Measurements from ENCODE around the gene MTA1.

Gene MTA1

DNA sequence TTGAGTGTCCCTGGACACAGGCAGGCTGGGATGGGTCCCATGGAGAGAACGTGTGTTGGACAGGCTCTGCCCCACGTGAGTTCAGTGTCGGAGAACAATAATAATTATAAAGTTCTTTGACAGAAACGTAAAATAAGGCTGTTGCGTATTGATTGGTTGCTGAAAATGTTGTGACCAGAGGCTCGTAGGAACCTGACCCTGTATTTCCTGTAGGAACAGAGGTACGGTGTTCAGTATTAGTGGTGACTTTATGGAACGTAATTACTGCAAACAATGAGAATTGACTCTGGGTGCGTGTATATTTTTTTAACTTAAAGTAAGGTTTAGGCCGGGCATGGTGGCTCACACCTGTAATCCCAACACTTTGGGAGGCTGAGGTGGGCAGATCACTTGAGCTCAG lies 7.8 kb downstream of the MTA1 start:
- DNase-seq (ENCODE audit: insufficient read length, low spot score) (no peak), FAIRE-seq (no peak)
- TF ChIP-seq, protein P1, sequence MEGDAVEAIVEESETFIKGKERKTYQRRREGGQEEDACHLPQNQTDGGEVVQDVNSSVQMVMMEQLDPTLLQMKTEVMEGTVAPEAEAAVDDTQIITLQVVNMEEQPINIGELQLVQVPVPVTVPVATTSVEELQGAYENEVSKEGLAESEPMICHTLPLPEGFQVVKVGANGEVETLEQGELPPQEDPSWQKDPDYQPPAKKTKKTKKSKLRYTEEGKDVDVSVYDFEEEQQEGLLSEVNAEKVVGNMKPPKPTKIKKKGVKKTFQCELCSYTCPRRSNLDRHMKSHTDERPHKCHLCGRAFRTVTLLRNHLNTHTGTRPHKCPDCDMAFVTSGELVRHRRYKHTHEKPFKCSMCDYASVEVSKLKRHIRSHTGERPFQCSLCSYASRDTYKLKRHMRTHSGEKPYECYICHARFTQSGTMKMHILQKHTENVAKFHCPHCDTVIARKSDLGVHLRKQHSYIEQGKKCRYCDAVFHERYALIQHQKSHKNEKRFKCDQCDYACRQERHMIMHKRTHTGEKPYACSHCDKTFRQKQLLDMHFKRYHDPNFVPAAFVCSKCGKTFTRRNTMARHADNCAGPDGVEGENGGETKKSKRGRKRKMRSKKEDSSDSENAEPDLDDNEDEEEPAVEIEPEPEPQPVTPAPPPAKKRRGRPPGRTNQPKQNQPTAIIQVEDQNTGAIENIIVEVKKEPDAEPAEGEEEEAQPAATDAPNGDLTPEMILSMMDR (IDR thresholded peaks at IDR 0.05; ENCODE audit: insufficient read depth, missing control alignments) = no peak

DNA sequence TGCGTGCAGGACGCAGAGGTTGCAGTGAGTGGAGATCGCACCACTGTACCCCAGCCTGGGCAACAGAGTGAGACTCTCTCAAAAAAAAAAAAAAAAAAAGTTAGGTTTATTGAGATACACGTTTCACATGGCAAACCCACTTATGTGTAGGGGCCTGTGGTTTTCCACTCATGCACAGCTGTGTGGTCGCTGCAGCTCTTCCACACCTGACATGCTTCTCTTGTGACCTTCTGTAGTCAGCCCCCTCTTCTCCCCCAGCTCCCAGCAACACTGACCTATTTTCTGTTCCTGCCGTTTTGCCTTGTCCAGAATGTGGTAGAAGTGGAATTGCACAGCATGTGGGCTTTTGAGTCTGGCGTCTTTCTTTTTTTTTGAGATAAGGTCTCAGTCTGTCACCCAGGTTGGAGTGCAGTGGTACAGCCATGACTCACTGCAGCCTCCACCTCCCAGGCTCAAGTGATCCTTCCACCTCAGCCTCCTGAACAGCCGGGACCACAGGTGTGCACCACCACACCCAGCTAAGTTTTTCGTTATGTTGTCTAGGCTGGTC lies 8.4 kb downstream of the MTA1 start:
- TF ChIP-seq, protein P1 (IDR thresholded peaks at IDR 0.05; ENCODE audit: insufficient read depth, missing control alignments) = no peak
- FAIRE-seq (no peak), DNase-seq (ENCODE audit: insufficient read length, low spot score) (no peak)

DNA sequence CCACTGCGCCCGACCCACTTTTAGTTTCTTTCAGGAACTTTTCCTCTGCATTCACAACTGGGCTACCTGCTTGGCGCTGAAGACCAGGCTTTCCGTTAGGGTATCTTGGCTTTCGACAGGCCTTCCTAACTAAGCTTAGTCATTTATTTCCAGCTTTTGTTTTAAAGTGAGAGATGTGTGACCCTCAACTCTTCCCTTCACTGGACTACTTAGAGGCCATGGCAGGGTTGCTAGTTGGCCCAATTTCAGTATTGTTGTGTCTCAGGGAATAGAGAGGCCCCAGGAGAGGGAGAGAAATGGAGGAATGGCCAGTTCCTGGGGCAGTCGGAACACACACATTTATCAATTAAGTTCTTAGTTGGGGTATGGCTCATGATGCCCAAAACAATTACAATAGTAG lies 10.4 kb downstream of the MTA1 start:
- TF ChIP-seq, protein P1 (IDR thresholded peaks at IDR 0.05; ENCODE audit: insufficient read depth, missing control alignments) = no peak
- FAIRE-seq (no peak), DNase-seq (ENCODE audit: insufficient read length, low spot score) (no peak)

DNA sequence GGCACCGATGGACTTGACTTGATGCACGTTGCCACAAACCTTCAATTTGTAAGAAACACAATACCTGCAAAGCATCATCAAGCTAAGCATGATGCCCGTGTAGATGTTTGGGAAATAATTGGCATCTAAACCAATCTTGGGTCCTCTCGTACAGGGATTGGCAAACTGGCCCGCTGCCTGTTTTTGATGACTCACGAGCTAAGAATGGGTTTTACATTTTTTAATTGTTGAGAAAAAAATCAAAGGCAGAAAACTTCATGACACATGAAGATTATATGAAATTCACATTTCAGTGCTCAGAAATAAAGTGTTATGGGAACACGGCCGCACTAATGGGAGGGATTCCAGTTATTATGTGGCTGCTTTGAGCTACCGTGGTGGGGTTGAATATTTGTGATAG lies 10.9 kb downstream of the MTA1 start:
- DNase-seq (ENCODE audit: insufficient read length, low spot score) (no peak), FAIRE-seq (no peak)
- TF ChIP-seq, protein P1 (IDR thresholded peaks at IDR 0.05; ENCODE audit: insufficient read depth, missing control alignments) = no peak

DNA sequence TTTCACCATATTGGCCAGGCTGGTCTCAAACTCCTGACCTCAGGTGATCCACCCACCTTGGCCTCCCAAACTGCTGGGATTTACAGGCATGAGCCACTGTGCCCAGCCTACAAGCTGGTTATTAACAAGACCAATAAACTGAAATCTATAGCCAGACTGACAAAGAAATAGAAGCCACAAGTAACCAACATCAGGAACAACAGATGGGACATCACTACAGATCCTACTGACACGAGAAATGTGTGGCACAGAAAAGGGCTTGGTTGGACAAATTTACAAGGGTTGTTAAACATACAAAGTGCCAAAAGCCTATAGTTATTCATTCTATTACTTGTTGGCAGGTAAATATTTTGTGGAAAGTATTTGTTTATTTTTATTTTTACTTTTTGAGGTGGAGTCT lies 11.6 kb downstream of the MTA1 start:
- no peak for FAIRE-seq
- TF ChIP-seq, protein P1 (IDR thresholded peaks at IDR 0.05; ENCODE audit: insufficient read depth, missing control alignments) = no peak
- DNase-seq (ENCODE audit: insufficient read length, low spot score) = no peak

DNA sequence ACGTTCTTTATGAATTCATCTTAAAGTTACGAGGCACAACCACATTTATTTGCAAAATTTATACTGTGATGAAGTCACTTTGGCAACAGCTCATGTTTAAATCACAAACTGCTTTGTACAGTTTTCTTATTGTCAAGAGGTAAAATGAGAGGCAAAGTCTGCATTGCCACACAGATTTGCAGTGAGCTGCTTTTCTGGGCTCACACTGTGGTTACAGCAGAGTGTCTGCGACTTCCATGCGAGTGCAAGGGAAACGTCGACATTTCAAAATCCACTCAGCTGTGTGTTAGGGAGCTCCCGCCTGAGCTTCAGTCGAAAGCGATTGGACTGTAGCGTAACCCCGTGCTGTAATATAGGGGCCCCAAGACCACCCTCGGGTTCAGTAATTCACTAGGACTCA lies 13.0 kb downstream of the MTA1 start:
- TF ChIP-seq, protein P1 (IDR thresholded peaks at IDR 0.05; ENCODE audit: insufficient read depth, missing control alignments) = no peak
- no peak for DNase-seq (ENCODE audit: insufficient read length, low spot score)
- FAIRE-seq = no peak

DNA sequence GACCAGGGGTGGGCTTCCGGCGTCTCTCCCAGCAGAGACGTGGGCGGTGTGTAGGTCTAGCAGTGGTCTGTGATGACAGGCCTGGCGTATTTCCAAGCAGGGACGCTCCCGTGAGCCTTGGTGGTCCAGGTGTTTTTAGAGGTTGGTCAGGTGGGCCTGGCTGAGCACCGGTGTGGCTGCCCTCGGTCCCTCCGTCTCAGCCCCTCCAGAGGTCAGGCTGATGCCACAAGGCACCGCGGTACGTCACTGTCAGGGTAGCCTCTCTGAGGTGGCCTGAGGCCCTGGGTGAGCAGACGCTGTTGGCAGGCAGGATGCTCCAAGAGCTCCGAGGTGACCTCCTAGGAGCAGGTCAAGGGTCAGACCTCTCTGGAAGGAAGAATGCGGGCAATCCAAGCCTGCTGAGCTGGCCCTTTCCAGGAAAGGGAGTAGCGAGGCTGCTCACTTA lies 13.6 kb downstream of the MTA1 start:
- DNase-seq (ENCODE audit: insufficient read length, low spot score) = no peak
- no peak for FAIRE-seq
- TF ChIP-seq, protein P1 (IDR thresholded peaks at IDR 0.05; ENCODE audit: insufficient read depth, missing control alignments) = no peak
